ENCODE measurements around the gene LAMP2. TPM values are rescaled to one million over a fixed set of nuclear protein-coding genes. Genes with fewer than 3 reads are reported as not detected.
A peak's percentile ranks its signal among the peaks of the same experiment; 100 is the strongest.
"Not testable (repeated sequence)": the region's sequence is repeated elsewhere in the genome, so short reads cannot be mapped to it uniquely, and the experiment has no call there.

LAMP2 gene
- total and polyA plus RNA-seq, 7 donors, result 12.6 to 92.0 (median 61.8) TPM

- no peaks in the 10 kb centered on the region for H3K36me3 ChIP-seq
- no peaks in the 10 kb centered on the region for H3K4me1 ChIP-seq
- no peak overlapping the region for H3K4me3 ChIP-seq
- no peak for TF ChIP-seq CTCF (IDR thresholded peaks at IDR 0.05)
- no peak for TF ChIP-seq POLR2A (IDR thresholded peaks at IDR 0.05)
- TF ChIP-seq EP300 (IDR thresholded peaks at IDR 0.05), result no peak
- no peak for TF ChIP-seq POLR2AphosphoS5 (IDR thresholded peaks at IDR 0.05)
- no peak overlapping the region for H3K27ac ChIP-seq
- intact Hi-C loops (cut with DNase I), result no loop called here
- DNase-seq, result no peak
- no peaks in the 10 kb centered on the region for H3K27me3 ChIP-seq
- WGBS, 2 donors, result 34 to 75% methylated on average over 3 of the region's 3 CpGs
- no peaks in the 10 kb centered on the region for H3K9me3 ChIP-seq
Measured at GRCh38 chrX:120512222-120512621, 43.1 kb upstream of the LAMP2 start.

- Histone ChIP-seq H3K4me3 (no peak overlapping the region), H3K27me3 (no peaks in the 10 kb centered on the region), H3K9me3 (no peaks in the 10 kb centered on the region), H3K27ac (no peak overlapping the region), H3K36me3 (no peaks in the 10 kb centered on the region), H3K4me1 (no peaks in the 10 kb centered on the region)
- 65 to 86% methylated on average over 1 of the region's 1 CpG for WGBS, 2 donors
- TF ChIP-seq EP300 (IDR thresholded peaks at IDR 0.05) (no peak), POLR2A (IDR thresholded peaks at IDR 0.05) (no peak), POLR2AphosphoS5 (IDR thresholded peaks at IDR 0.05) (no peak), CTCF (IDR thresholded peaks at IDR 0.05) (no peak)
- DNase-seq, result no peak
- intact Hi-C loops (cut with DNase I), result no loop called here
Measured at GRCh38 chrX:120504569-120504968, 35.5 kb upstream of the LAMP2 start.

- 80% methylated on average over 4 of the region's 4 CpGs for WGBS, 2 donors
- TF ChIP-seq CTCF (IDR thresholded peaks at IDR 0.05) (no peak), EP300 (IDR thresholded peaks at IDR 0.05) (no peak), POLR2AphosphoS5 (IDR thresholded peaks at IDR 0.05) (no peak), POLR2A (IDR thresholded peaks at IDR 0.05) (no peak)
- Histone ChIP-seq H3K9me3 (no peaks in the 10 kb centered on the region), H3K27ac (no peak overlapping the region), H3K36me3 (no peaks in the 10 kb centered on the region), H3K4me1 (no peaks in the 10 kb centered on the region), H3K4me3 (no peak overlapping the region), H3K27me3 (no peaks in the 10 kb centered on the region)
- DNase-seq, result no peak
- intact Hi-C loops (cut with DNase I), result loop anchor here (5.0 to 10.0 kb wide), 2 partner anchors 168 to 275 kb away; no protein-coding TSS in a partner anchor
Measured at GRCh38 chrX:120499301-120500072, 30.4 kb upstream of the LAMP2 start.

- intact Hi-C loops (cut with DNase I), result loop anchor here (10.0 kb wide), 1 partner anchor 285 kb away; no protein-coding TSS in a partner anchor
- not testable (repeated sequence) for H3K27ac ChIP-seq, H3K9me3 ChIP-seq, H3K27me3 ChIP-seq, H3K4me1 ChIP-seq, H3K36me3 ChIP-seq, H3K4me3 ChIP-seq, DNase-seq
- WGBS, 2 donors, result 89 to 98% methylated on average over 2 of the region's 2 CpGs
Measured at GRCh38 chrX:120490119-120490518, 21.0 kb upstream of the LAMP2 start.

- Histone ChIP-seq H3K27me3 (no peaks in the 10 kb centered on the region), H3K27ac (peak overlapping the region in 3 of 4 donors; percentile 78 to 89 (median 85)), H3K4me3 (no peak overlapping the region), H3K4me1 (no peaks in the 10 kb centered on the region), H3K9me3 (no peaks in the 10 kb centered on the region), H3K36me3 (no peaks in the 10 kb centered on the region)
- TF ChIP-seq CTCF (IDR thresholded peaks at IDR 0.05), result no peak
- TF ChIP-seq POLR2AphosphoS5 (IDR thresholded peaks at IDR 0.05), result no peak
- no peak for TF ChIP-seq POLR2A (IDR thresholded peaks at IDR 0.05)
- no peak for TF ChIP-seq EP300 (IDR thresholded peaks at IDR 0.05)
- WGBS, 2 donors, result 8 to 33% methylated on average over 9 of the region's 9 CpGs
- no peak for DNase-seq
- intact Hi-C loops (cut with DNase I), result no loop called here
Measured at GRCh38 chrX:120486786-120487185, 17.7 kb upstream of the LAMP2 start.

All from sigmoid colon (tissue), 7 donors.